Suppressor macrophage treated with lipopolysaccharide for 1 hour (primary cell): Measurements from ENCODE around the gene TRIO.

Experiments used
- DNase-seq, 3 donors: peaks; one replicate each; pipeline ENCODE4 v3.0.0-alpha.2; 2020 to 2022

Gene TRIO

GRCh38 chr5:14211818-14212803, 69.0 kb downstream of the TRIO start:
- peak in 2 of 3 donors; percentile 38 to 42 for DNase-seq

GRCh38 chr5:14212838-14213237, 69.7 kb downstream of the TRIO start:
- DNase-seq: no peak

- no peak for DNase-seq
Measured at GRCh38 chr5:14213253-14213652, 70.1 kb downstream of the TRIO start.

- DNase-seq: no peak
Measured at GRCh38 chr5:14213813-14214585, 70.9 kb downstream of the TRIO start.

- DNase-seq: no peak
Measured at GRCh38 chr5:14215901-14216300, 72.8 kb downstream of the TRIO start.

GRCh38 chr5:14216372-14216771, 73.2 kb downstream of the TRIO start:
- no peak for DNase-seq

GRCh38 chr5:14216902-14217301, 73.8 kb downstream of the TRIO start:
- DNase-seq: no peak

- DNase-seq: peak; percentile 58 to 62 (median 59)
Measured at GRCh38 chr5:14217587-14217986, 74.4 kb downstream of the TRIO start.

- DNase-seq: no peak
Measured at GRCh38 chr5:14218011-14218410, 74.9 kb downstream of the TRIO start.

GRCh38 chr5:14218480-14218879, 75.3 kb downstream of the TRIO start:
- no peak for DNase-seq

- DNase-seq: peak in 1 of 3 donors; percentile 24
Measured at GRCh38 chr5:14218897-14219573, 75.9 kb downstream of the TRIO start.

GRCh38 chr5:14219800-14220512, 76.8 kb downstream of the TRIO start:
- DNase-seq: no peak

GRCh38 chr5:14220642-14221041, 77.5 kb downstream of the TRIO start:
- DNase-seq: no peak

- DNase-seq: no peak
Measured at GRCh38 chr5:14221732-14222131, 78.6 kb downstream of the TRIO start.

- DNase-seq: no peak
Measured at GRCh38 chr5:14222206-14222605, 79.1 kb downstream of the TRIO start.

GRCh38 chr5:14223372-14223771, 80.2 kb downstream of the TRIO start:
- DNase-seq: no peak

- DNase-seq: no peak
Measured at GRCh38 chr5:14225173-14225834, 82.2 kb downstream of the TRIO start.

- DNase-seq: no peak
Measured at GRCh38 chr5:14226149-14226548, 83.0 kb downstream of the TRIO start.

- no peak for DNase-seq
Measured at GRCh38 chr5:14226554-14226953, 83.4 kb downstream of the TRIO start.

GRCh38 chr5:14226992-14227391, 83.8 kb downstream of the TRIO start:
- no peak for DNase-seq

GRCh38 chr5:14227513-14227912, 84.4 kb downstream of the TRIO start:
- DNase-seq: no peak

GRCh38 chr5:14228219-14228618, 85.1 kb downstream of the TRIO start:
- DNase-seq: no peak
